HepG2 (cell line): Measurements from ENCODE around the gene PMM2. TPM values are rescaled to one million over a fixed set of nuclear protein-coding genes. Genes with fewer than 3 reads are reported as not detected.

Experiments
- CEBPB ChIP-seq: IDR thresholded peaks from 2 replicates; pipeline ENCODE4 v1.6.1; 2011; ENCODE audit warnings: low read depth, low read length, improper control_type of control experiment, borderline replicate concordance
- FOXJ3 ChIP-seq: sonication (generic); formaldehyde crosslinking; IDR thresholded peaks from 2 replicates; pipeline ENCODE4 v1.4.0; 2020; ENCODE audit warnings: missing genetic modification reagents, mild to moderate bottlenecking, borderline replicate concordance
- GABPA ChIP-seq, 2 experiments: IDR thresholded peaks; 2 replicates each; pipeline ENCODE4 v1.6.1; 2011 to 2016; ENCODE audit warnings: low read depth in 2 of 2, low read length in 1 of 2, missing biosample characterization in 1 of 2, missing genetic modification characterization in 1 of 2
- ZNF44 ChIP-seq: sonication (generic); formaldehyde crosslinking; IDR thresholded peaks from 2 replicates; pipeline ENCODE4 v1.5.1; 2020; ENCODE audit warnings: mild to moderate bottlenecking, missing genetic modification reagents
- ZNF563 ChIP-seq: sonication (generic); formaldehyde crosslinking; IDR thresholded peaks from 2 replicates; pipeline ENCODE4 v1.8.0; 2022; ENCODE audit warnings: mild to moderate bottlenecking, moderate library complexity, missing genetic modification reagents
- ZNF781 ChIP-seq: sonication (generic); formaldehyde crosslinking; IDR thresholded peaks from 2 replicates; pipeline ENCODE4 v1.5.1; 2020; ENCODE audit warnings: borderline replicate concordance, mild to moderate bottlenecking, missing genetic modification reagents; ENCODE audit errors: not compliant biosample characterization
- ZSCAN12 ChIP-seq: sonication (generic); formaldehyde crosslinking; IDR thresholded peaks from 2 replicates; pipeline ENCODE4 v1.9.0; 2021; ENCODE audit warnings: mild to moderate bottlenecking, missing genetic modification reagents
- polyA plus RNA-seq, 8 experiments: library from polyadenylated mRNA; depleted of rRNA in 3 of 8; stranded (reverse) in 7 of 8; unstranded in 1 of 8; fragments of >200 nt; fragmentation: Illumina TruSeq in 4 of 8; extraction: Trizol in 4 of 8; gene quantifications; 2 replicates each; pipeline versions ENCODE4 v1.2.1 to v1.2.3, GENCODE V29; 2011 to 2016; ENCODE audit warnings: low read depth in 4 of 8, missing spikeins in 1 of 8, mixed read lengths in 1 of 8; ENCODE audit not compliant: insufficient read depth in 1 of 8
- total RNA-seq, 5 experiments: library from RNA; depleted of rRNA; stranded (reverse); fragments of >200 nt; fragmentation: Illumina TruSeq; extraction: Trizol; gene quantifications; 2 replicates each; pipeline ENCODE4 v1.2.3, GENCODE V29; 2016; ENCODE audit warnings: low read depth in 1 of 5
- TF ChIP-seq, protein P1 (sequence below): sonication (generic); formaldehyde crosslinking; IDR thresholded peaks from 2 replicates; pipeline ENCODE4 v1.5.1; 2020; ENCODE audit warnings: mild to moderate bottlenecking, missing genetic modification reagents, moderate library complexity
- TF ChIP-seq, protein P2 (sequence below): sonication (generic); formaldehyde crosslinking; IDR thresholded peaks from 2 replicates; pipeline ENCODE4 v1.4.0; 2020; ENCODE audit warnings: mild to moderate bottlenecking, missing genetic modification reagents
- TF ChIP-seq, protein P3 (sequence below): IDR thresholded peaks from 2 replicates; pipeline ENCODE4 v1.6.1; 2016; ENCODE audit warnings: mild to moderate bottlenecking
- TF ChIP-seq, protein P4 (sequence below): sonication (generic); formaldehyde crosslinking; IDR thresholded peaks from 2 replicates; pipeline ENCODE4 v1.4.0; 2020; ENCODE audit warnings: low read depth, mild to moderate bottlenecking, missing genetic modification reagents

Gene PMM2
- total and polyA plus RNA-seq, 2 of the 13 experiments (the other 11 are each of a cell fraction or from before 2014, with no cell fraction given) = 52.2 to 93.7 TPM

DNA sequence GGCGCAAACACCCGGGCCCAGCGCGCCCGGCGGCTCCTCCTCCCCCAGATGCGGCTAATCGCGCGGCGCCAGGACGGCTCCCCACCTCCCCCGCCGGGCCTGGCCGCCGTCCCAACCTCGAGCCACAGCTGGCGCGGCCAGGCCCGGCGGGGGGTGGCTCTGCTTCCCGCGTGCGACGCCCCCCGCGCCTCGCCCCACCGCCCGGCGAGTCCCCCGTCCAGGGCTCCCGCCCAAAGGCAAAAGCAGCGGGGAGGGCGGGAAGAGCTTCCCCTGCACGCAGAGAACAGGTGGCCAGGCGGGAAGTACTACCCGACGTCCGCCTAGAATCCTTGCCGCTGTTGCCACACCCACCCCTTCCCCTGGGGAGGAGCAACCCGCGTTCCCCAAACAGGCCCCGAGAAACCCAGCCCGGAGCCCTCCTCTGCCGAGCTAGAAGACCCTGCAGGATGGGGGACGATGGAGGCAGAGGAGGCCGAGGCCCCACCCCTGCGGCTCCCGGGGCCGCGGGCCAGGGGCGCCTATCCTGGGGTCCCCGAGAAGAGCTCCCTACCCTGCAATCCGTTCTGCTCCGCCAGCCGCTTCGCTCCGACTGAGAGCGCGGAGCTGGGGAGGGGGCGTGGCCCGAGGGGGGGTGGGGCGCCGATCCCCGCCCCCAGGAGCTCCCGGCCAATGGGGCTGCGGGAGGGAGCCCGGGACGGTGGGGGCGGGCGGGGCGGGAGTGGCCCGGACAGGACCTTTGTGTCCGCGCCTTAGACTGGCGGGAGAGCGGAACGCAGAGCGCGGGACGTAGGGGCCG lies 71.0 kb downstream of the PMM2 start, which contains the start of gene CARHSP1 (continued):
- TF ChIP-seq, protein P1, sequence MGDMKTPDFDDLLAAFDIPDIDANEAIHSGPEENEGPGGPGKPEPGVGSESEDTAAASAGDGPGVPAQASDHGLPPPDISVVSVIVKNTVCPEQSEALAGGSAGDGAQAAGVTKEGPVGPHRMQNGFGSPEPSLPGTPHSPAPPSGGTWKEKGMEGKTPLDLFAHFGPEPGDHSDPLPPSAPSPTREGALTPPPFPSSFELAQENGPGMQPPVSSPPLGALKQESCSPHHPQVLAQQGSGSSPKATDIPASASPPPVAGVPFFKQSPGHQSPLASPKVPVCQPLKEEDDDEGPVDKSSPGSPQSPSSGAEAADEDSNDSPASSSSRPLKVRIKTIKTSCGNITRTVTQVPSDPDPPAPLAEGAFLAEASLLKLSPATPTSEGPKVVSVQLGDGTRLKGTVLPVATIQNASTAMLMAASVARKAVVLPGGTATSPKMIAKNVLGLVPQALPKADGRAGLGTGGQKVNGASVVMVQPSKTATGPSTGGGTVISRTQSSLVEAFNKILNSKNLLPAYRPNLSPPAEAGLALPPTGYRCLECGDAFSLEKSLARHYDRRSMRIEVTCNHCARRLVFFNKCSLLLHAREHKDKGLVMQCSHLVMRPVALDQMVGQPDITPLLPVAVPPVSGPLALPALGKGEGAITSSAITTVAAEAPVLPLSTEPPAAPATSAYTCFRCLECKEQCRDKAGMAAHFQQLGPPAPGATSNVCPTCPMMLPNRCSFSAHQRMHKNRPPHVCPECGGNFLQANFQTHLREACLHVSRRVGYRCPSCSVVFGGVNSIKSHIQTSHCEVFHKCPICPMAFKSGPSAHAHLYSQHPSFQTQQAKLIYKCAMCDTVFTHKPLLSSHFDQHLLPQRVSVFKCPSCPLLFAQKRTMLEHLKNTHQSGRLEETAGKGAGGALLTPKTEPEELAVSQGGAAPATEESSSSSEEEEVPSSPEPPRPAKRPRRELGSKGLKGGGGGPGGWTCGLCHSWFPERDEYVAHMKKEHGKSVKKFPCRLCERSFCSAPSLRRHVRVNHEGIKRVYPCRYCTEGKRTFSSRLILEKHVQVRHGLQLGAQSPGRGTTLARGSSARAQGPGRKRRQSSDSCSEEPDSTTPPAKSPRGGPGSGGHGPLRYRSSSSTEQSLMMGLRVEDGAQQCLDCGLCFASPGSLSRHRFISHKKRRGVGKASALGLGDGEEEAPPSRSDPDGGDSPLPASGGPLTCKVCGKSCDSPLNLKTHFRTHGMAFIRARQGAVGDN = peak; percentile 79
- TF ChIP-seq ZNF563 (CRISPR knock-in tag) (peak; percentile 93), GABPA (IDR thresholded peaks at IDR 0.05; ENCODE audit: low read depth, low read length) (no peak), GABPA (CRISPR knock-in tag; IDR thresholded peaks at IDR 0.05; ENCODE audit: low read depth) (no peak), CEBPB (peak; percentile 36; the same call in 1 of the 2 replicates), FOXJ3 (CRISPR knock-in tag) (no peak; the same call in 1 of the 2 replicates), ZNF44 (CRISPR knock-in tag) (peak; percentile 76; the same call in 1 of the 2 replicates), ZNF781 (CRISPR knock-in tag) (peak; percentile 68), ZSCAN12 (CRISPR knock-in tag) (peak; percentile 74; the same call in 1 of the 2 replicates)
- TF ChIP-seq, protein P2, sequence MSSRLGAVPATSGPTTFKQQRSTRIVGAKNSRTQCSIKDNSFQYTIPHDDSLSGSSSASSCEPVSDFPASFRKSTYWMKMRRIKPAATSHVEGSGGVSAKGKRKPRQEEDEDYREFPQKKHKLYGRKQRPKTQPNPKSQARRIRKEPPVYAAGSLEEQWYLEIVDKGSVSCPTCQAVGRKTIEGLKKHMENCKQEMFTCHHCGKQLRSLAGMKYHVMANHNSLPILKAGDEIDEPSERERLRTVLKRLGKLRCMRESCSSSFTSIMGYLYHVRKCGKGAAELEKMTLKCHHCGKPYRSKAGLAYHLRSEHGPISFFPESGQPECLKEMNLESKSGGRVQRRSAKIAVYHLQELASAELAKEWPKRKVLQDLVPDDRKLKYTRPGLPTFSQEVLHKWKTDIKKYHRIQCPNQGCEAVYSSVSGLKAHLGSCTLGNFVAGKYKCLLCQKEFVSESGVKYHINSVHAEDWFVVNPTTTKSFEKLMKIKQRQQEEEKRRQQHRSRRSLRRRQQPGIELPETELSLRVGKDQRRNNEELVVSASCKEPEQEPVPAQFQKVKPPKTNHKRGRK (CRISPR knock-in tag) = no peak
- TF ChIP-seq, protein P3, sequence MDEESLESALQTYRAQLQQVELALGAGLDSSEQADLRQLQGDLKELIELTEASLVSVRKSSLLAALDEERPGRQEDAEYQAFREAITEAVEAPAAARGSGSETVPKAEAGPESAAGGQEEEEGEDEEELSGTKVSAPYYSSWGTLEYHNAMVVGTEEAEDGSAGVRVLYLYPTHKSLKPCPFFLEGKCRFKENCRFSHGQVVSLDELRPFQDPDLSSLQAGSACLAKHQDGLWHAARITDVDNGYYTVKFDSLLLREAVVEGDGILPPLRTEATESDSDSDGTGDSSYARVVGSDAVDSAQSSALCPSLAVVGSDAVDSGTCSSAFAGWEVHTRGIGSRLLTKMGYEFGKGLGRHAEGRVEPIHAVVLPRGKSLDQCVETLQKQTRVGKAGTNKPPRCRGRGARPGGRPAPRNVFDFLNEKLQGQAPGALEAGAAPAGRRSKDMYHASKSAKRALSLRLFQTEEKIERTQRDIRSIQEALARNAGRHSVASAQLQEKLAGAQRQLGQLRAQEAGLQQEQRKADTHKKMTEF (CRISPR knock-in tag) = peak; percentile 67
- TF ChIP-seq, protein P4, sequence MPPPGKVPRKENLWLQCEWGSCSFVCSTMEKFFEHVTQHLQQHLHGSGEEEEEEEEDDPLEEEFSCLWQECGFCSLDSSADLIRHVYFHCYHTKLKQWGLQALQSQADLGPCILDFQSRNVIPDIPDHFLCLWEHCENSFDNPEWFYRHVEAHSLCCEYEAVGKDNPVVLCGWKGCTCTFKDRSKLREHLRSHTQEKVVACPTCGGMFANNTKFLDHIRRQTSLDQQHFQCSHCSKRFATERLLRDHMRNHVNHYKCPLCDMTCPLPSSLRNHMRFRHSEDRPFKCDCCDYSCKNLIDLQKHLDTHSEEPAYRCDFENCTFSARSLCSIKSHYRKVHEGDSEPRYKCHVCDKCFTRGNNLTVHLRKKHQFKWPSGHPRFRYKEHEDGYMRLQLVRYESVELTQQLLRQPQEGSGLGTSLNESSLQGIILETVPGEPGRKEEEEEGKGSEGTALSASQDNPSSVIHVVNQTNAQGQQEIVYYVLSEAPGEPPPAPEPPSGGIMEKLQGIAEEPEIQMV (CRISPR knock-in tag) = peak; percentile 46; the same call in 1 of the 2 replicates
